ENCODE data around the gene GGA3. TPM values are rescaled to one million over a fixed set of nuclear protein-coding genes. Genes with fewer than 3 reads are reported as not detected.

GGA3 gene
- total and polyA plus RNA-seq, 2 donors, result 15.5 to 29.7 TPM

- under 1% methylated on average over 22 of the region's 22 CpGs for WGBS
- H3K4me1 ChIP-seq (ENCODE audit: insufficient read depth), result no peaks in the 10 kb centered on the region
- no peak for DNase-seq (ENCODE audit: extremely low spot score)
- peak overlapping the region; percentile 88 for H3K4me3 ChIP-seq (ENCODE audit: low read depth, low read length)
- peak overlapping the region; percentile 96 for H3K27ac ChIP-seq (ENCODE audit: low read depth)
- peaks cover 2% of the 10 kb centered on the region for H3K36me3 ChIP-seq (ENCODE audit: insufficient read depth)
These were observed 55.6 kb downstream of the GGA3 start for GRCh38 chr17:75205793-75206163.

- peak within 1 kb of the TSS; percentile 88 for H3K4me3 ChIP-seq (ENCODE audit: low read depth, low read length)
- H3K27ac ChIP-seq (ENCODE audit: low read depth), result peak within 1 kb of the TSS; percentile 96
- no peaks in the 10 kb centered on the region for H3K4me1 ChIP-seq (ENCODE audit: insufficient read depth)
- DNase-seq (ENCODE audit: extremely low spot score), result peak; percentile 82
- under 1% methylated on average over 57 of the region's 57 CpGs for WGBS
- no peaks in the 10 kb centered on the region for H3K36me3 ChIP-seq (ENCODE audit: insufficient read depth)
These were observed 56.2 kb downstream of the GGA3 start, which contains the start of gene NUP85 for GRCh38 chr17:75205037-75205792. NUP85 (plus strand) TSS chr17:75205679; CDS start chr17:75205762, 83 bp downstream.

GRCh38 chr17:75199886-75200618 lies 61.4 kb downstream of the GGA3 start:
- H3K4me1 ChIP-seq (ENCODE audit: insufficient read depth), result no peaks in the 10 kb centered on the region
- 89% methylated on average over 6 of the region's 6 CpGs for WGBS
- H3K4me3 ChIP-seq (ENCODE audit: low read depth, low read length), result no peak overlapping the region
- no peak overlapping the region for H3K27ac ChIP-seq (ENCODE audit: low read depth)
- DNase-seq (ENCODE audit: extremely low spot score), result no peak
- no peaks in the 10 kb centered on the region for H3K36me3 ChIP-seq (ENCODE audit: insufficient read depth)

- Histone ChIP-seq H3K27ac (ENCODE audit: low read depth) (no peak overlapping the region), H3K36me3 (ENCODE audit: insufficient read depth) (no peaks in the 10 kb centered on the region), H3K4me3 (ENCODE audit: low read depth, low read length) (no peak overlapping the region), H3K4me1 (ENCODE audit: insufficient read depth) (no peaks in the 10 kb centered on the region)
- no peak for DNase-seq (ENCODE audit: extremely low spot score)
- 83% methylated on average over 4 of the region's 5 CpGs for WGBS
These were observed 66.5 kb downstream of the GGA3 start for GRCh38 chr17:75194879-75195278.

GRCh38 chr17:75191584-75191983 lies 69.8 kb downstream of the GGA3 start:
- Histone ChIP-seq H3K4me1 (ENCODE audit: insufficient read depth) (no peaks in the 10 kb centered on the region), H3K4me3 (ENCODE audit: low read depth, low read length) (no peak overlapping the region), H3K36me3 (ENCODE audit: insufficient read depth) (no peaks in the 10 kb centered on the region), H3K27ac (ENCODE audit: low read depth) (no peak overlapping the region)
- no peak for DNase-seq (ENCODE audit: extremely low spot score)
- WGBS, result 50% methylated on average over 4 of the region's 4 CpGs

- no peak for DNase-seq (ENCODE audit: extremely low spot score)
- 89% methylated on average over 6 of the region's 6 CpGs for WGBS
- no peaks in the 10 kb centered on the region for H3K4me1 ChIP-seq (ENCODE audit: insufficient read depth)
- no peaks in the 10 kb centered on the region for H3K36me3 ChIP-seq (ENCODE audit: insufficient read depth)
- H3K4me3 ChIP-seq (ENCODE audit: low read depth, low read length), result no peak overlapping the region
- H3K27ac ChIP-seq (ENCODE audit: low read depth), result no peak overlapping the region
These were observed 72.8 kb downstream of the GGA3 start for GRCh38 chr17:75188614-75189013.

Other genes starting within 250 kb of the GGA3 start
- 14.5 TPM for gene MRPL58, start 248.9 kb downstream of the GGA3 start, total RNA-seq
- gene MRPL58, start 248.9 kb downstream of the GGA3 start, polyA plus RNA-seq, result 38.7 TPM
- gene ATP5PD, start 214.6 kb downstream of the GGA3 start, total RNA-seq, result 136 TPM
- 334 TPM for gene ATP5PD, start 214.6 kb downstream of the GGA3 start, polyA plus RNA-seq
- 15.4 TPM for gene KCTD2, start 214.4 kb downstream of the GGA3 start, total RNA-seq
- 29.1 TPM for gene KCTD2, start 214.4 kb downstream of the GGA3 start, polyA plus RNA-seq
- 17.6 TPM for gene SLC16A5, start 173.7 kb downstream of the GGA3 start, total RNA-seq
- 13.2 TPM for gene SLC16A5, start 173.7 kb downstream of the GGA3 start, polyA plus RNA-seq
- gene ARMC7, start 151.6 kb downstream of the GGA3 start, total RNA-seq, result 2.5 TPM
- gene ARMC7, start 151.6 kb downstream of the GGA3 start, polyA plus RNA-seq, result 9.6 TPM
- gene NT5C, start 129.9 kb downstream of the GGA3 start, total RNA-seq, result 29.8 TPM
- 82.1 TPM for gene NT5C, start 129.9 kb downstream of the GGA3 start, polyA plus RNA-seq
- 49.8 TPM for gene JPT1, start 107.1 kb downstream of the GGA3 start, total RNA-seq
- 43.9 TPM for gene JPT1, start 107.1 kb downstream of the GGA3 start, polyA plus RNA-seq
- 150 TPM for gene SUMO2, start 78.6 kb downstream of the GGA3 start, total RNA-seq
- 98.3 TPM for gene SUMO2, start 78.6 kb downstream of the GGA3 start, polyA plus RNA-seq
- gene NUP85, start 55.9 kb downstream of the GGA3 start, total RNA-seq, result 36.6 TPM
- 40.2 TPM for gene NUP85, start 55.9 kb downstream of the GGA3 start, polyA plus RNA-seq
- 27.0 TPM for gene MRPS7, start 273 bp upstream of the GGA3 start, total RNA-seq
- 51.8 TPM for gene MRPS7, start 273 bp upstream of the GGA3 start, polyA plus RNA-seq
- 9.0 TPM for gene MIF4GD, start 9.6 kb upstream of the GGA3 start, total RNA-seq
- 42.9 TPM for gene MIF4GD, start 9.6 kb upstream of the GGA3 start, polyA plus RNA-seq
- 5.2 TPM for gene SLC25A19, start 27.8 kb upstream of the GGA3 start, total RNA-seq
- gene SLC25A19, start 27.8 kb upstream of the GGA3 start, polyA plus RNA-seq, result 10.1 TPM
- 63.1 TPM for gene GRB2, start 144.1 kb upstream of the GGA3 start, total RNA-seq
- gene GRB2, start 144.1 kb upstream of the GGA3 start, polyA plus RNA-seq, result 93.9 TPM
- 24.9 TPM for gene TMEM94, start 195.0 kb upstream of the GGA3 start, total RNA-seq
- gene TMEM94, start 195.0 kb upstream of the GGA3 start, polyA plus RNA-seq, result 45.8 TPM